Central memory CD8-positive, alpha-beta T cell (primary cell): ENCODE results near the gene MYO15A.

Experiments
- ATAC-seq: fragments of 150-1000 bp; cut with Tn5 transposase; replicated peaks from 2 replicates; pipeline ENCODE4 v1.10.0; 2022; ENCODE audit warnings: mild to moderate bottlenecking, moderate FRiP score, moderate number of reproducible peaks; ENCODE audit not compliant: poor library complexity, severe bottlenecking; ENCODE audit errors: extremely low read depth
- DNase-seq, 2 donors: peaks; one replicate each; pipeline ENCODE4 v3.0.0; 2021; ENCODE audit warnings: low spot score in 2 of 2
- H3K27ac Mint-ChIP-seq: one replicate; pipeline ENCODE4 v1.8.0; 2022; ENCODE audit warnings: low read depth, mild to moderate bottlenecking, moderate library complexity, mixed read lengths
- H3K27me3 Mint-ChIP-seq: one replicate; pipeline ENCODE4 v1.8.0; 2022; ENCODE audit warnings: mixed read lengths
- H3K36me3 Mint-ChIP-seq: one replicate; pipeline ENCODE4 v1.8.0; 2022; ENCODE audit warnings: mild to moderate bottlenecking, moderate library complexity, mixed read lengths; ENCODE audit not compliant: insufficient read depth
- H3K4me1 Mint-ChIP-seq: one replicate; pipeline ENCODE4 v1.8.0; 2022; ENCODE audit warnings: mixed read lengths
- H3K4me3 Mint-ChIP-seq: one replicate; pipeline ENCODE4 v1.8.0; 2022; ENCODE audit warnings: mild to moderate bottlenecking, moderate library complexity, mixed read lengths
- H3K9me3 Mint-ChIP-seq: one replicate; pipeline ENCODE4 v1.8.0; 2022; ENCODE audit warnings: mixed read lengths

The MYO15A gene

DNA sequence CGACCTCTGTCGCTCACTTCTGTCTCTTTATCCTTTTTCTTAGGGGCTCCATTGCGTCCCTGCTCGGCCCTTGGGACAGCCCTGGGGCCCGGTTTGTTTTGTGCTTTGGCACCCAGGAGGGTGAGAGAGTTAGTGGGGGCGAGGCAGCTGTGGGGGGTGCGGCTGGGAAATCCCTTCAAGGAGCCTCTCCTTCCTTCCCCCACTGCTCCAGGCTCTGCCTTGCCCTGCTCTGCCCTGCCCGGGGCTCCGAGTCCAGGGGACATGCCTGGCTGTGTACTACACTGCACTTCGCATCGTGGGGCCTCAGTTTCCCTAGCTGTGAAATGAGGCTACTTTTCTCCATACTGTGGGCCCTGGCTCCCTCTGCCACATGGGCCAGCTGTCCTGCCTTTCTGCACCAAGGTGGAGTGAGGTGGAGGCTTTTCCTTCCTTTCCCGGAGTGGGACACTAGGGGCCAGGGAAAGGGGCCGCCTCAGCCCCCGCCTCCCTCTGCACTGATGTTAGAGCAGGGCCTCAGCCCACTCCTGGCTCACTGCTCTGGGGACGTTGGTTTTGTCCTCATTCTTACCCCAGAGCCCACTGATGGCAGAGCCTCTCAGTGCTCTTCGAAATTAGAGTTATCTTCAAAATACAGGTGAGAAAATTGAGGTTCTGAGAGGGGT, 117.9 kb downstream of the MYO15A start:
- DNase-seq (no peak), ATAC-seq (no peak)
- Mint-ChIP-seq H3K9me3 (no peaks in the 10 kb centered on the region), H3K27me3 (no peaks in the 10 kb centered on the region), H3K27ac (peak overlapping the region; percentile 88), H3K4me3 (peak overlapping the region; percentile 89), H3K36me3 (peaks cover 7% of the 10 kb centered on the region), H3K4me1 (peaks cover 44% of the 10 kb centered on the region)

- peaks cover 44% of the 10 kb centered on the region for H3K4me1 Mint-ChIP-seq
- ATAC-seq (no peak), DNase-seq (no peak)
- H3K4me3 Mint-ChIP-seq = no peak overlapping the region
- no peak overlapping the region for H3K27ac Mint-ChIP-seq
- no peaks in the 10 kb centered on the region for H3K27me3 Mint-ChIP-seq
- peaks cover 7% of the 10 kb centered on the region for H3K36me3 Mint-ChIP-seq
- no peaks in the 10 kb centered on the region for H3K9me3 Mint-ChIP-seq
These were observed 119.1 kb downstream of the MYO15A start for GRCh38 chr17:18227635-18228034.

DNA sequence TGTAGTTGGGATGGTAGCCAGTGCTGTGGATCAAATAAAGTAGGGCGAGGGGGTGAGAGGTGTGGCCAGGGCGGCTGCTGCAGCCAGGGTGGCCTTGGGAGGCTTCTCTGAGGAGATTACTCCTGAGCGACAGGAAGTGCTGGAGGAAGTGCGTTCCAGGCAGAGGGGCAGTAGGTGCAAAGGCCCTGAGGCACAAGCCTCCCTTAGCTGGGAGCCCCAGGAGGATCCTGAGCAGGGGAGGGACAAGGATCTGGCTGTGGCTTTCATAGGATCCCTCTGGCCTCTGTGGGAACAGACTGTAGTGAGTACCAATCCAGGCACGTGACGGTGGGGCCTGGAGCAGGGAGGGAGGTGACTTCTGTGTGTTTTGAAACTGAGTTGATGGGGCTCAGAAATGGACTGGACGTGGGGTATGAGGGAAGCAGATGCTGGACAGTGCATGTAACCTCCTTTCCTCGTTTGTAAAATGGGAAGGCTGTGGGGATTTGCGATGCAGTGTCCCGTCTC, 119.7 kb downstream of the MYO15A start:
- Mint-ChIP-seq H3K9me3 (no peaks in the 10 kb centered on the region), H3K27me3 (no peaks in the 10 kb centered on the region), H3K4me1 (peaks cover 44% of the 10 kb centered on the region), H3K36me3 (peaks cover 7% of the 10 kb centered on the region), H3K27ac (no peak overlapping the region), H3K4me3 (no peak overlapping the region)
- no peak for DNase-seq
- ATAC-seq = no peak

DNA sequence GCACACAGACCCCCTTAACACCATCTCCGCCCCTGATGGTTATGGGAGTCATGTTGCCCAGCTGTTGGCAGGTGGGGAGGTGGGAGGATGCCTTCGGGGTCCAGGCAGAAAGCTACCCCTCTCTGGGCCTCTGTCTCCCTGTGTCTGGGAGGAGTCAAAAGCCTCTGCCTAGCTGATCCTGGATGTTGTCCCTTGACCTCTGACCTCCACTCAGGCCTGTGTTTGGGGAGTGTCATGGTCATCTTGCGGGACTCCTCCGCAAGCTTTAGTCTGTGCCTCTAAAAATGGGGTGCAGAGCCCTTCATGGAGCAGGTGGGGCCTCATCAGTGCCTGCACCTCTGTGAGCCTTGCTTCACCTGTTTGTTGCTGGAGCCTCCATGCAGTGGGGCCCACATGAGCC, 120.7 kb downstream of the MYO15A start:
- no peak overlapping the region for H3K27ac Mint-ChIP-seq
- no peaks in the 10 kb centered on the region for H3K9me3 Mint-ChIP-seq
- no peak for ATAC-seq
- H3K4me3 Mint-ChIP-seq = no peak overlapping the region
- no peaks in the 10 kb centered on the region for H3K27me3 Mint-ChIP-seq
- peaks cover 44% of the 10 kb centered on the region for H3K4me1 Mint-ChIP-seq
- H3K36me3 Mint-ChIP-seq = peaks cover 7% of the 10 kb centered on the region
- no peak for DNase-seq
